ENCODE data around the gene PLEKHN1. TPM values are rescaled to one million over a fixed set of nuclear protein-coding genes. Genes with fewer than 3 reads are reported as not detected.

PLEKHN1 gene, protein sequence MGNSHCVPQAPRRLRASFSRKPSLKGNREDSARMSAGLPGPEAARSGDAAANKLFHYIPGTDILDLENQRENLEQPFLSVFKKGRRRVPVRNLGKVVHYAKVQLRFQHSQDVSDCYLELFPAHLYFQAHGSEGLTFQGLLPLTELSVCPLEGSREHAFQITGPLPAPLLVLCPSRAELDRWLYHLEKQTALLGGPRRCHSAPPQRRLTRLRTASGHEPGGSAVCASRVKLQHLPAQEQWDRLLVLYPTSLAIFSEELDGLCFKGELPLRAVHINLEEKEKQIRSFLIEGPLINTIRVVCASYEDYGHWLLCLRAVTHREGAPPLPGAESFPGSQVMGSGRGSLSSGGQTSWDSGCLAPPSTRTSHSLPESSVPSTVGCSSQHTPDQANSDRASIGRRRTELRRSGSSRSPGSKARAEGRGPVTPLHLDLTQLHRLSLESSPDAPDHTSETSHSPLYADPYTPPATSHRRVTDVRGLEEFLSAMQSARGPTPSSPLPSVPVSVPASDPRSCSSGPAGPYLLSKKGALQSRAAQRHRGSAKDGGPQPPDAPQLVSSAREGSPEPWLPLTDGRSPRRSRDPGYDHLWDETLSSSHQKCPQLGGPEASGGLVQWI
- 0.16 and 0.31 TPM in 2 replicates for total RNA-seq

DNA sequence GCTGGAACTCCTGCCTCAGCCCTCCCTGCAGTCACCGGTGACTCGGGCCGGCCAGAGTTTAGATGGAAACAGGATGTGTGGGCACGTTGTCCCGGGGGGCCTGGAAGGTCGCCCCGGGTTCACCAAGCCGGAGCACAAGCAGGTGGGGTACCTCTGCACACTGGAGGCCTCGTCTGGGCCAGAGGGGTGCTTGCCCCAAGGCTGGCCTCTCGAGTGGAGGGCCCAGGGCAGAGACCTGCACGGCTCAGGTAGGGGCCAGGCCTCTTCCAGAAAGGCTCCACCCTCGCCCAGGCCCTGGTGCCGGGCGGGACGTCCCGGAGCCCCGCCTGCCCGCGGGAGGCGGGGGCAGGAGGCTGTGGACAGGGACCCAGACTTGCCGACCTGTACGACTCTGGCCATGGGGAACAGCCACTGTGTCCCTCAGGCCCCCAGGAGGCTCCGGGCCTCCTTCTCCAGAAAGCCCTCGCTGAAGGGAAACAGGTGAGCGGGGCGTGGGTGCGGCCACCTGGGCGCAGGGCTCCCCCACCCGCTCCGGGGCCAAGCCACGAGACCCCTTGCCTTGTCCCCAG is at the start of gene PLEKHN1:
PLEKHN1 (plus strand) TSS at position 348 of the 569 bp plus-strand sequence; CDS start at position 398, 50 bp downstream.

DNA sequence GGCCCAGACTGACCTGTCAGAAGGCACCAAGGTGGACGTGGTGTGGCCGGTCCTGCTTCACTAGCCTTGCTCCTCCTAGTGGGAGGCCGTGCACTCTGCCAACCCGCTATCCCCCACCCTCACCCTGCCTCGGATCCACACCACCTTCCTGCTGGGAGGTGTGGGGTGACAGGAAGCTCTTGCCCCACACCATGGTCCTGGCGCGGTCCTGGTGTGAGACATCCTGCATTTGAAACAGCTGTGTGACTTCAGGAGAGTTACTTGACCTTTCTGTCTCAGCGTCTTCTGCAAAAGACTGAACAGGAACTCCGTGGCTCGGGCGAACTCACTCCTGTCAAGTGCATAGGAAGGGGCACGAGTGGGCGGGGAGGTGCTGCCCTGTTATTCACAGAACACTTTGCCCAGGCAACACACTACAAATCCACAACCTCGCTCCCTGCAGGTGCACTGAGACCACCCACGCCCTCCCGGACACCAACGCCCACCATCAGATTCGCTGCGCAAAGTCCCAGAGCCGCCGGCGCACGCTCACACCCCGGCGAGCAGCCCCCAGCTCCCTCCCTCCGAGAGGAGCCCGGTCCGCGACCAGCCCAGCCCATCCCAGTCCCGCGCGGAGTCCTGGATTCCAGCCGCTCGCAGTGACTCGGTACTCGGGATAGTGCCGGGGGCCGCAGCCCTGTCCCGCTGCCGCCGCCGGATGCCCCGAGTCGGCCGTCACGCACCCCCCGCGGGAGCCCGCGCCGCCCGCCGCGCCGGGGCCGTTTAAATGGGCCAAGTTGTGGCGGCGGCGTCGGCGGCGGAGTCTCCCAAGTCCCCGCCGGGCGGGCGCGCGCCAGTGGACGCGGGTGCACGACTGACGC is 42.9 kb upstream of the PLEKHN1 start, which contains the start of gene SAMD11:
SAMD11 (plus strand) TSS at position 793 of the 860 bp plus-strand sequence. CDS start 509 bp downstream, outside the sequence.

DNA sequence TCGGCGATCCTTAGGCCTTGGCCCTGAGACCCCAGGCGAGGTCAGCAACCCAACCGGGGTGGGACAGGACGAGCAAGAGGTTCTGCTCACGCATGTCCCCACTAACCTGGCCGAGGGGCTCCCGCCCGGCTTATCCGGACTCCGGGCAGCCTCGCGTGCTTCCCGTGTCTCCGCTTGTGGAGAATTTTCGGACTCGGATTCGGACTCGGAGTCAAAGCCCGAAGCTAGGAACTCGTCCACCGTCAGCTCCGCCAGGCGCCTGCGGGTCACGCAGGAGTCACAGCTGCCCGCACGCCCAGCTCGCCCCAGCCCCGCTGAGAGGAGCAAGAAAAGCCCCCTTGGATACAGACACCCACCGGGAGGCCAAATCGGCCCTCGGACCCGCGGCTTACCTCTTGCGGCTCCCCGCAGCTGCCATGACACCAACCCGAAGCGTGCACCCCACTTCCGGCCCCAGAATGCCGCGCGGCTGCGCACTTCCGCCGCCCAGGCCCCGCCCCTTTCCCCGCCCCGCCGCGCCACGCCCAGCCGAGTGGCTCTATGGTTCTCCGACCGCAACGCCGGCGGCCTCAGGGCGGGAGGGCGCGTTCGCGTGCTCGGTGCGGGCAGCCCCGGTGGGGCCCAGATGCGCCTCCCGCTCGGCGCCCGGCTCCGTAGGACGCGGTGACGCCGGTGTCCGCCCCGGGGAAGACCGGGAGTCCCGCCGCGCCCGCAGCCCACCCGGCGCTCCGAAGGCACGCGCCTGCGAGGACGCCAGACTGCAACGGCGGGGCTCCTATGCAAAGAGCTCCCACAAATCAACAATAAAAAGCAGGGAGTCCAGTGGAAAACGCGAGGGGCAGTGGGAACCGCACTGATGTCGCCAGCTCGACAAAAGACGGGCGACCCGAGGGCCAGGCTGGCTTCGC is 7.2 kb upstream of the PLEKHN1 start, which contains the start of gene NOC2L:
NOC2L (minus strand) TSS at position 434 of the 908 bp plus-strand sequence; CDS start at position 418, 16 bp downstream.

DNA sequence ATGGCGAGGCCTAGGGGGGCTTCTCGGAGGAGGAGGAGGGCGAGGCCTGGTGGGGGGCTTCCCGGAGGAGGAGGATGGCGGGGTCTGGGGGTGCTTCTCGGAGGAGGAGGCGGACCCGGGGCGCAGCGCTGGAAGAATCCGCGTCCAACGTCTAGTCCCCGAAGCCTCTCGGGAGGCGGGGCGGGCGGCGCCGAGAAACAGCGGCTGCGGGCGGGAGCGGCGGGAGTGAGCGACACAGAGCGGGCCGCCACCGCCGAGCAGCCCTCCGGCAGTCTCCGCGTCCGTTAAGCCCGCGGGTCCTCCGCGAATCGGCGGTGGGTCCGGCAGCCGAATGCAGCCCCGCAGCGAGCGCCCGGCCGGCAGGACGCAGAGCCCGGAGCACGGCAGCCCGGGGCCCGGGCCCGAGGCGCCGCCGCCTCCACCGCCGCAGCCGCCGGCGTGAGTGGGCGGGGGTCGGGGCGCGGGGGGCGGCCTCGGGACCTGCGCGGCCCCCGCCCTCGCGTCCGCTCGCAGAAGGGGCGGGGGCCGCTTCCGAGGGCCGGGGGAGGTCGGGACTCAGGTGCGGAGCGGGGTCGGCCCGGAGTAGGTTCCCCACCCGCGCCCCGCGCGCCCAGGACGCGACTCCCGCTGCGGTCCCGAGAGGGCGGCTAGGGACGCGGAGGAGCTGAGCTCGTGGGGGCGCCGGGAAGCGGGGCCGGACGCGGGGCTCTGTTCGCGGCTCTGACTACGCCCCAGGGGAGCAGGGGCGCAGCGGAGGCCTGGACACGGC is 5.7 kb upstream of the PLEKHN1 start, which contains the start of gene KLHL17:
KLHL17 (plus strand) TSS at position 222 of the 769 bp plus-strand sequence; CDS start at position 332, 110 bp downstream.

DNA sequence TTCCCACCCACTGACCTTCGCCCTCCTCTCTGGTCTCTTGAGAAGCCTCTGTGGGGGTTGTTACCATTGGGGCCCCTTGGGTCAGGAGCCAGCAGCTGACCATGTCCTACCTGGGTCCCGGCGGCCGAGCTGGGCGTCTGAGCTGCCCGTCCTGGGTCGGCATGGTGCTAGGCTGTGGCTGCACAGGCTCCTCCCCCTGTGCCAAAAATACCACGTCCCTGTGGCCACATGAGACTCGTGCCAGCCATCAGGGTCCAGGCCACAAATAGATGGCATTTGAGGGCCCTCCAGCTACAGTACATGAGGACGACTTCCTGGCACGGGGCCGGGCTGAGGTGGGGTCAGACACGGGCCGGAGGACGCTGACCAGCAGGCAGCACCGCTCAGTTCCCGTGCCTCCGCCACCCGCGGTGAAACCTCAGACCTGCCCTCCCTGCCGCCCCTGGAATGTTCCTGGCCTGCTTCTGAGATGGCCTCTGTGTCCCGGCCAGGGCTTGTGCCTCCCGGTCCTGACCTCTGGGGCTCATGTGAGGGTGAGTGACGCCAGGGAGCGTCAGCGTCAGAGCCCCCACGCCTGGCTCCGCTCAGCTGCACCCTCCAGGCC is 15.8 kb downstream of the PLEKHN1 start, which contains the start of gene PERM1:
PERM1 (minus strand) TSS at position 139 of the 604 bp plus-strand sequence. CDS start 1,064 bp downstream, outside the sequence.

DNA sequence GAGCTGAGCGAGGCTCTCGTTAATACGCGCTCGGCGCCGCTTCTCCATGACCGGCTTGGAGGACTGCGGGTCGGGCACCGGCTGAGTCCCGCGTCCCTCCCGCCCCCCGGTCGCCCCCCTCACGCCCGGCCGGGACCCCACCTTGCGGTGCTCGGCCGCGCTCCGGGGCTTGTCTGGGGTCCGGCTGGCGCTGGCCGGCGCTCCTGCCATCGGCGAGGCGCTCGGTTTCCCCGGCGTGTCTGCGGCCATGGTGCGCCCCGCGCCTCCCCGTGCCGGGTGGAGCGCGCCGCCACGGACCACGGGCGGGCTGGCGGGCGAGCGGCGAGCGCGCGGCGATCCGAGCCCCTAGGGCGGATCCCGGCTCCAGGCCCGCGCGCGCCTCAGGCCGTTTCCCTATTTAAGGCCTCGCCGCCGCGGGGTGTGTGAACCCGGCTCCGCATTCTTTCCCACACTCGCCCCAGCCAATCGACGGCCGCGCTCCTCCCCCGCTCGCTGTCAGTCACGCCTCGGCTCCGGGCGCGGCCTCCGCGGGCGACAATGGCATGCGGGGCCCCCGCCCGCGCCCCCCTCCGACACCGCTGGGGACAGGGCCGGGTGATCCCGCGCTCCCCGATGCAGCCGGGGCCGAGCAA is 33.6 kb downstream of the PLEKHN1 start, which contains the start of gene HES4:
HES4 (minus strand) TSS at position 373 of the 632 bp plus-strand sequence; CDS start at position 249, 124 bp downstream.

DNA sequence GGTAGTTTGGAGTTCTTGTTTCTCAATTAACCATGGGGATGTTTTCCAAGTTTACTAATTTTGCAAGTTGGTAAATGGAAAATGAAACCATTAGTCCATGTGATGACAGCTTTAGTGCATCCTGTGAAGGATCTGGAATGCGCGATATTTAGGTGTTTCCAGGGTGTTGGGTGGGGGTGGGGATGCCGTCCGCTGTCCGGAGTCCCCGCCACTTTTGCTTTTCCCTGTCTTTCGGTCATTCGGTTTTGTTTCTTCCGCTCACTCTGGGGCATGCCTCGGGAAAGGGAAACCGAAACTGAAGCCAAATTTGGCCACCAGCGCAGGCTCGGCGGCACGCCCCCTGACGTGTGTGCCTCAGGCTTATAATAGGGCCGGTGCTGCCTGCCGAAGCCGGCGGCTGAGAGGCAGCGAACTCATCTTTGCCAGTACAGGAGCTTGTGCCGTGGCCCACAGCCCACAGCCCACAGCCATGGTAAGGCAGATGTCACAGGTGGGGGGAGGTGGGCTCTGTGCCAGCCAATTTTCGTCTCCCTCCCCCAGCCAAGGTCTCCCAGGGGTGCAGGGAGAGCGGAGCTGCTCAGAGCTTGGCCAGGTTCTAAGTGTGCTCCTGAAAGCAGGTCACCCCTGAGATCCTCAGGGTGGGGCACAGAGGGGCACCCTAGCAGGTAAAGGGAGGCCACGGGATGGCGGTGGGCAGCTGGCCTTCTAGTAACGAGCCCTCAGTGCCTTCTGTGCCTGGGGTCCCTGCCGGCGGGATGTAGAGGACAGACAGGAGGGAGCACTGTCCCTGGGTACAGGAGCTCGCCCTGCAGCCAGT is 47.0 kb downstream of the PLEKHN1 start, which contains the start of gene ISG15:
ISG15 (plus strand) TSS at position 393 of the 817 bp plus-strand sequence; CDS start at position 470, 77 bp downstream.

DNA sequence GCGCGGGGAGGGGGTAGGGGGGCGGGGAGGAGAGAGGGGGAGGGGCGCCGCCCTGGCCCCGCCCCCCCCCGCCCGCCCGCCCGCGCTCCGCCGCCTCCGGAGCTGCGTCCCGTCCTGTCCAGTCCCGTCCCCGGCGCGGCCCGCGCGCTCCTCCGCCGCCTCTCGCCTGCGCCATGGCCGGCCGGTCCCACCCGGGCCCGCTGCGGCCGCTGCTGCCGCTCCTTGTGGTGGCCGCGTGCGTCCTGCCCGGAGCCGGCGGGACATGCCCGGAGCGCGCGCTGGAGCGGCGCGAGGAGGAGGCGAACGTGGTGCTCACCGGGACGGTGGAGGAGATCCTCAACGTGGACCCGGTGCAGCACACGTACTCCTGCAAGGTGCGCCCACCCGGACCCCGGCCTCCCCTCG is 53.7 kb downstream of the PLEKHN1 start, which contains the start of gene AGRN:
AGRN (plus strand) TSS at position 121 of the 405 bp plus-strand sequence; CDS start at position 174, 53 bp downstream.

Other genes starting within 250 kb of the PLEKHN1 start
- not detected in 2 replicates for gene SAMD11, start 42.6 kb upstream of the PLEKHN1 start, total RNA-seq
- gene NOC2L, start 7.2 kb upstream of the PLEKHN1 start, total RNA-seq = 65.4 and 87.5 TPM in 2 replicates
- 3.7 and 8.5 TPM in 2 replicates for gene KLHL17, start 5.9 kb upstream of the PLEKHN1 start, total RNA-seq
- gene PERM1, start 15.6 kb downstream of the PLEKHN1 start, total RNA-seq = not detected in 2 replicates
- gene HES4, start 33.6 kb downstream of the PLEKHN1 start, total RNA-seq = 19.6 and 32.3 TPM in 2 replicates
- 87.4 and 256 TPM in 2 replicates for gene ISG15, start 47.0 kb downstream of the PLEKHN1 start, total RNA-seq
- 97.1 and 238 TPM in 2 replicates for gene AGRN, start 53.6 kb downstream of the PLEKHN1 start, total RNA-seq
- not detected in 2 replicates for gene RNF223, start 107.8 kb downstream of the PLEKHN1 start, total RNA-seq
- gene C1orf159, start 149.6 kb downstream of the PLEKHN1 start, total RNA-seq = 6.2 and 9.3 TPM in 2 replicates
- not detected in 2 replicates for gene TTLL10, start 207.4 kb downstream of the PLEKHN1 start, total RNA-seq
- gene TNFRSF18, start 240.1 kb downstream of the PLEKHN1 start, total RNA-seq = 1.0 TPM in 1 of 2 replicates, not detected in the other
- gene TNFRSF4, start 247.7 kb downstream of the PLEKHN1 start, total RNA-seq = 2.1 and 7.7 TPM in 2 replicates

Measured in bladder microvascular endothelial cell (primary cell).